ENCODE results near the gene C10orf53.

The C10orf53 gene

GRCh38 chr10:49733866-49734265 lies 54.4 kb downstream of the C10orf53 start:
- no peaks in the 10 kb centered on the region for H3K4me1 ChIP-seq (ENCODE audit: insufficient read depth, low read length)
- H3K9me3 ChIP-seq (ENCODE audit: control insufficient read depth, insufficient read depth, low read length) = no peaks in the 10 kb centered on the region
- H3K36me3 ChIP-seq (ENCODE audit: insufficient read depth, low read length) = no peaks in the 10 kb centered on the region; the same call in 1 of the 2 replicates
- H3K9ac ChIP-seq (ENCODE audit: low read depth, low read length) = no peak overlapping the region

- H3K36me3 ChIP-seq (ENCODE audit: insufficient read depth, low read length) = no peaks in the 10 kb centered on the region; the same call in 1 of the 2 replicates
- no peaks in the 10 kb centered on the region for H3K4me1 ChIP-seq (ENCODE audit: insufficient read depth, low read length)
These were observed 55.2 kb downstream of the C10orf53 start for GRCh38 chr10:49734676-49735075.

GRCh38 chr10:49735161-49735560 lies 55.7 kb downstream of the C10orf53 start:
- Histone ChIP-seq H3K9ac (ENCODE audit: low read depth, low read length) (no peak overlapping the region), H3K36me3 (ENCODE audit: insufficient read depth, low read length) (no peaks in the 10 kb centered on the region; the same call in 1 of the 2 replicates), H3K9me3 (ENCODE audit: control insufficient read depth, insufficient read depth, low read length) (no peaks in the 10 kb centered on the region), H3K4me1 (ENCODE audit: insufficient read depth, low read length) (no peaks in the 10 kb centered on the region)

More at GRCh38 chr10:49734676-49735075, 55.2 kb downstream of the C10orf53 start:
- H3K9me3 ChIP-seq (ENCODE audit: control insufficient read depth, insufficient read depth, low read length) = no peaks in the 10 kb centered on the region
- no peak overlapping the region for H3K9ac ChIP-seq (ENCODE audit: low read depth, low read length)

GRCh38 chr10:49735848-49736563 lies 56.6 kb downstream of the C10orf53 start:
- no peaks in the 10 kb centered on the region for H3K4me1 ChIP-seq (ENCODE audit: insufficient read depth, low read length)

GRCh38 chr10:49736564-49737113 lies 57.2 kb downstream of the C10orf53 start:
- Histone ChIP-seq H3K9ac (ENCODE audit: low read depth, low read length) (no peak overlapping the region), H3K4me1 (ENCODE audit: insufficient read depth, low read length) (no peaks in the 10 kb centered on the region), H3K9me3 (ENCODE audit: control insufficient read depth, insufficient read depth, low read length) (no peaks in the 10 kb centered on the region), H3K36me3 (ENCODE audit: insufficient read depth, low read length) (no peaks in the 10 kb centered on the region; the same call in none of the 2 replicates)

More at GRCh38 chr10:49735848-49736563, 56.6 kb downstream of the C10orf53 start:
- no peak overlapping the region for H3K9ac ChIP-seq (ENCODE audit: low read depth, low read length)
- no peaks in the 10 kb centered on the region; the same call in 1 of the 2 replicates for H3K36me3 ChIP-seq (ENCODE audit: insufficient read depth, low read length)
- H3K9me3 ChIP-seq (ENCODE audit: control insufficient read depth, insufficient read depth, low read length) = no peaks in the 10 kb centered on the region

- H3K9me3 ChIP-seq (ENCODE audit: control insufficient read depth, insufficient read depth, low read length) = no peaks in the 10 kb centered on the region
- no peak overlapping the region for H3K9ac ChIP-seq (ENCODE audit: low read depth, low read length)
- no peaks in the 10 kb centered on the region for H3K4me1 ChIP-seq (ENCODE audit: insufficient read depth, low read length)
- no peaks in the 10 kb centered on the region; the same call in none of the 2 replicates for H3K36me3 ChIP-seq (ENCODE audit: insufficient read depth, low read length)
These were observed 58.2 kb downstream of the C10orf53 start for GRCh38 chr10:49737474-49738201.

- Histone ChIP-seq H3K9ac (ENCODE audit: low read depth, low read length) (no peak overlapping the region), H3K36me3 (ENCODE audit: insufficient read depth, low read length) (no peaks in the 10 kb centered on the region; the same call in none of the 2 replicates), H3K9me3 (ENCODE audit: control insufficient read depth, insufficient read depth, low read length) (no peaks in the 10 kb centered on the region), H3K4me1 (ENCODE audit: insufficient read depth, low read length) (no peaks in the 10 kb centered on the region)
These were observed 59.3 kb downstream of the C10orf53 start for GRCh38 chr10:49738616-49739360.

GRCh38 chr10:49739426-49739825 lies 60.0 kb downstream of the C10orf53 start:
- H3K36me3 ChIP-seq (ENCODE audit: insufficient read depth, low read length) = no peaks in the 10 kb centered on the region; the same call in none of the 2 replicates
- no peak overlapping the region for H3K9ac ChIP-seq (ENCODE audit: low read depth, low read length)
- H3K9me3 ChIP-seq (ENCODE audit: control insufficient read depth, insufficient read depth, low read length) = no peaks in the 10 kb centered on the region
- H3K4me1 ChIP-seq (ENCODE audit: insufficient read depth, low read length) = no peaks in the 10 kb centered on the region

GRCh38 chr10:49740346-49741107 lies 61.1 kb downstream of the C10orf53 start:
- H3K4me1 ChIP-seq (ENCODE audit: insufficient read depth, low read length) = no peaks in the 10 kb centered on the region
- H3K36me3 ChIP-seq (ENCODE audit: insufficient read depth, low read length) = no peaks in the 10 kb centered on the region; the same call in none of the 2 replicates
- H3K9me3 ChIP-seq (ENCODE audit: control insufficient read depth, insufficient read depth, low read length) = no peaks in the 10 kb centered on the region
- no peak overlapping the region for H3K9ac ChIP-seq (ENCODE audit: low read depth, low read length)

- Histone ChIP-seq H3K9ac (ENCODE audit: low read depth, low read length) (no peak overlapping the region), H3K36me3 (ENCODE audit: insufficient read depth, low read length) (peaks cover 3% of the 10 kb centered on the region), H3K4me1 (ENCODE audit: insufficient read depth, low read length) (no peaks in the 10 kb centered on the region), H3K9me3 (ENCODE audit: control insufficient read depth, insufficient read depth, low read length) (no peaks in the 10 kb centered on the region)
These were observed 61.9 kb downstream of the C10orf53 start for GRCh38 chr10:49741108-49741995.

GRCh38 chr10:49742683-49743463 lies 63.4 kb downstream of the C10orf53 start:
- Histone ChIP-seq H3K9me3 (ENCODE audit: control insufficient read depth, insufficient read depth, low read length) (no peaks in the 10 kb centered on the region), H3K36me3 (ENCODE audit: insufficient read depth, low read length) (peaks cover 4% of the 10 kb centered on the region), H3K9ac (ENCODE audit: low read depth, low read length) (no peak overlapping the region), H3K4me1 (ENCODE audit: insufficient read depth, low read length) (no peaks in the 10 kb centered on the region)

GRCh38 chr10:49743464-49744075 lies 64.1 kb downstream of the C10orf53 start:
- H3K36me3 ChIP-seq (ENCODE audit: insufficient read depth, low read length) = peaks cover 4% of the 10 kb centered on the region
- no peaks in the 10 kb centered on the region for H3K4me1 ChIP-seq (ENCODE audit: insufficient read depth, low read length)
- no peak overlapping the region for H3K9ac ChIP-seq (ENCODE audit: low read depth, low read length)
- H3K9me3 ChIP-seq (ENCODE audit: control insufficient read depth, insufficient read depth, low read length) = no peaks in the 10 kb centered on the region

Data from ES-I3 (cell line).